H1 (cell line): ENCODE measurements around the gene ZMYM2. TPM values are rescaled to one million over a fixed set of nuclear protein-coding genes. Genes with fewer than 3 reads are reported as not detected.
A peak's percentile ranks its signal among the peaks of the same experiment; 100 is the strongest.

ENCODE experiments used
- BRCA1 ChIP-seq: IDR thresholded peaks from 2 replicates; pipeline ENCODE4 v1.6.1; 2012; ENCODE audit warnings: low read depth, low read length, improper control_type of control experiment
- CBX5 ChIP-seq: fragments of 300-800, 300-1000 bp; sonication (generic); IDR thresholded peaks from 2 replicates; pipeline ENCODE4 v1.7.1; 2016; ENCODE audit warnings: antibody characterized with exemption, low read length, low read depth
- CHD2 ChIP-seq: IDR thresholded peaks from 2 replicates; pipeline ENCODE4 v1.6.1; 2012; ENCODE audit warnings: low read length, improper control_type of control experiment
- CTCF ChIP-seq, 3 experiments: IDR thresholded peaks; 1 replicate in 2 of 3; 2 replicates in 1 of 3; pipeline versions ENCODE4 v1.5.1 to v1.6.1; 2011; ENCODE audit warnings: low read length in 3 of 3, mild to moderate bottlenecking in 3 of 3, inconsistent platforms in 2 of 3, low read depth in 1 of 3, moderate library complexity in 1 of 3; ENCODE audit not compliant: insufficient read depth in 1 of 3; ENCODE audit errors: control extremely low read depth in 1 of 3
- E2F6 ChIP-seq: IDR thresholded peaks from 2 replicates; pipeline ENCODE4 v1.6.1; 2012; ENCODE audit warnings: inconsistent platforms
- EP300 ChIP-seq, 2 experiments: IDR thresholded peaks; 1 replicate in 1 of 2; 2 replicates in 1 of 2; pipeline ENCODE4 v1.6.1; 2011 to 2012; ENCODE audit warnings: low read depth in 2 of 2, low read length in 2 of 2, mild to moderate bottlenecking in 2 of 2, borderline replicate concordance in 1 of 2, inconsistent platforms in 1 of 2, moderate library complexity in 1 of 2
- JUND ChIP-seq: IDR thresholded peaks from 2 replicates; pipeline ENCODE4 v1.6.1; 2011; ENCODE audit warnings: mild to moderate bottlenecking, improper control_type of control experiment, low read length
- KDM1A ChIP-seq: fragments of 200-600, 300-600 bp; sonication (generic); IDR thresholded peaks from 2 replicates; pipeline ENCODE4 v1.7.1; 2016; ENCODE audit warnings: mild to moderate bottlenecking, low read length, borderline replicate concordance
- KDM4A ChIP-seq: IDR thresholded peaks from one replicate; pipeline ENCODE4 v1.7.1; 2012; ENCODE audit warnings: low read depth, mild to moderate bottlenecking, moderate library complexity, low read length, inconsistent platforms; ENCODE audit not compliant: severe bottlenecking
- NRF1 ChIP-seq: IDR thresholded peaks from 2 replicates; pipeline ENCODE4 v1.6.1; 2011; ENCODE audit warnings: mild to moderate bottlenecking, low read depth, low read length, improper control_type of control experiment
- POLR2A ChIP-seq, 2 experiments: IDR thresholded peaks; 1 replicate in 1 of 2; 2 replicates in 1 of 2; pipeline ENCODE4 v1.6.1; 2011; ENCODE audit warnings: low read depth in 2 of 2, low read length in 2 of 2, mild to moderate bottlenecking in 2 of 2; ENCODE audit errors: control extremely low read depth in 1 of 2
- RAD21 ChIP-seq, 2 experiments: IDR thresholded peaks in 1 of 2; conservative IDR thresholded peaks in 1 of 2; 2 replicates each; pipeline ENCODE4 v1.6.1; 2011; ENCODE audit warnings: low read depth in 2 of 2, low read length in 2 of 2, improper control_type of control experiment in 1 of 2, inconsistent platforms in 1 of 2, mild to moderate bottlenecking in 1 of 2, moderate library complexity in 1 of 2
- RFX5 ChIP-seq: IDR thresholded peaks from 2 replicates; pipeline ENCODE4 v1.6.1; 2011; ENCODE audit warnings: low read depth, low read length, improper control_type of control experiment, borderline replicate concordance
- SIRT6 ChIP-seq: IDR thresholded peaks from one replicate; pipeline ENCODE4 v1.7.1; 2012; ENCODE audit warnings: low read length, inconsistent platforms
- SP4 ChIP-seq: IDR thresholded peaks from 2 replicates; pipeline ENCODE4 v1.6.1; 2012; ENCODE audit warnings: low read length, inconsistent platforms
- SUZ12 ChIP-seq: fragments of 200-600 bp; sonication (generic); IDR thresholded peaks from 2 replicates; pipeline ENCODE4 v1.6.1; 2012; ENCODE audit warnings: mild to moderate bottlenecking, inconsistent platforms, low read length, moderate library complexity, mixed read lengths
- TAF7 ChIP-seq: optimal IDR thresholded peaks from 2 replicates; pipeline ENCODE3; 2011; ENCODE audit warnings: low read depth, mild to moderate bottlenecking, inconsistent platforms, low read length, moderate library complexity, borderline replicate concordance
- TCF12 ChIP-seq: IDR thresholded peaks from 2 replicates; pipeline ENCODE4 v1.6.1; 2011; ENCODE audit warnings: low read depth, mild to moderate bottlenecking, low read length
- USF2 ChIP-seq: IDR thresholded peaks from 2 replicates; pipeline ENCODE4 v1.6.1; 2011; ENCODE audit warnings: low read length, improper control_type of control experiment
- polyA plus RNA-seq, 7 experiments: library from polyadenylated mRNA; depleted of rRNA in 3 of 7; stranded (reverse) in 5 of 7; unstranded in 2 of 7; fragments of >200 nt in 5 of 7; fragments of 200-250 nt in 2 of 7; gene quantifications; 1 replicate in 5 of 7; 2 replicates in 1 of 7; 4 replicates in 1 of 7; pipeline versions ENCODE4 v1.2.1 to v1.2.3, GENCODE V29; 2011 to 2013; ENCODE audit warnings: missing spikeins in 2 of 7, mixed read lengths in 2 of 7
- total RNA-seq: library from RNA; stranded (reverse); fragmentation: NEBNext Ultra II Directional; extraction: Animal tissue kit (Norgen Biotek cat#: 25700); gene quantifications from 2 replicates; pipeline ENCODE4 v1.2.1, GENCODE V29; 2021

ZMYM2 gene
- total and polyA plus RNA-seq, 2 of the 8 experiments (the other 6 are each of a cell fraction or from before 2014, with no cell fraction given), result 41.2 to 159 TPM

GRCh38 chr13:20127562-20128458 lies 169.3 kb downstream of the ZMYM2 start (continued):
- TF ChIP-seq KDM4A (peak; percentile 85), E2F6 (0 out of 2 replicates have a peak, but pooled peaks have one; percentile 28), USF2 (no peak), BRCA1 (no peak), SUZ12 (peak; percentile 64), TAF7 (no peak), JUND (no peak), SIRT6 (no peak), NRF1 (no peak), TCF12 (no peak), CHD2 (no peak), CTCF (IDR thresholded peaks at IDR 0.05; ENCODE audit: control extremely low read depth in 1 of 3, insufficient read depth in 1 of 3, low read depth in 1 of 3, low read length in 3 of 3) (peak; percentile 39 to 54 (median 50)), CBX5 (no peak), EP300 (IDR thresholded peaks at IDR 0.05; ENCODE audit: borderline replicate concordance in 1 of 2, low read depth in 2 of 2, low read length in 2 of 2) (no peak), SP4 (no peak), RAD21 (IDR thresholded peaks at IDR 0.05 in 1 of 2, conservative IDR thresholded peaks at IDR 0.05 in 1 of 2; ENCODE audit: low read depth in 2 of 2, low read length in 2 of 2) (peak; percentile 35 to 47; a peak in 2 of 4 replicates), POLR2A (IDR thresholded peaks at IDR 0.05; ENCODE audit: control extremely low read depth in 1 of 2, low read depth in 2 of 2, low read length in 2 of 2) (no peak), RFX5 (no peak), KDM1A (no peak)
